Suprapubic skin (tissue), 4 donors: ENCODE measurements around the gene ARFGEF3. TPM values are rescaled to one million over a fixed set of nuclear protein-coding genes. Genes with fewer than 3 reads are reported as not detected.

Experiments used
- DNase-seq, 2 donors: peaks; one replicate each; pipeline ENCODE4 v3.0.0-alpha.2; 2019; ENCODE audit warnings: low spot score in 2 of 2
- H3K27ac ChIP-seq: fragments of 200-600 bp; sonication (generic); one replicate; pipeline ENCODE4 v1.5.1; 2019
- H3K27me3 ChIP-seq: fragments of 200-600 bp; sonication (generic); one replicate; pipeline ENCODE4 v1.5.1; 2019
- H3K36me3 ChIP-seq: fragments of 200-600 bp; sonication (generic); one replicate; pipeline ENCODE4 v1.5.1; 2019
- H3K4me1 ChIP-seq: fragments of 200-600 bp; sonication (generic); one replicate; pipeline ENCODE4 v1.5.1; 2019
- H3K4me3 ChIP-seq: fragments of 200-600 bp; sonication (generic); one replicate; pipeline ENCODE4 v1.5.1; 2019; ENCODE audit warnings: mild to moderate bottlenecking
- H3K9me3 ChIP-seq: fragments of 200-600 bp; sonication (generic); one replicate; pipeline ENCODE4 v1.5.1; 2019
- CTCF ChIP-seq, 2 donors: fragments of 200-600 bp in 1 of 2; fragments of 450-650 bp in 1 of 2; sonication (generic) in 1 of 2; IDR thresholded peaks; one replicate each; pipeline ENCODE4 v1.5.1; 2016 to 2019; ENCODE audit warnings: antibody characterized with exemption in 2 of 2, mild to moderate bottlenecking in 1 of 2, moderate library complexity in 1 of 2
- EP300 ChIP-seq: sonication (generic); formaldehyde crosslinking; IDR thresholded peaks from one replicate; pipeline ENCODE4 v1.6.1; 2017; ENCODE audit warnings: antibody characterized with exemption
- POLR2A ChIP-seq, 2 donors: fragments of 450-650 bp; IDR thresholded peaks; one replicate each; pipeline ENCODE4 v1.6.1; 2017; ENCODE audit warnings: antibody characterized with exemption in 2 of 2, mild to moderate bottlenecking in 2 of 2, moderate library complexity in 2 of 2
- POLR2AphosphoS5 ChIP-seq, 3 donors: sonication (generic); formaldehyde crosslinking; IDR thresholded peaks; one replicate each; pipeline ENCODE4 v1.6.1; 2017; ENCODE audit warnings: antibody characterized with exemption in 3 of 3
- WGBS: methylation state at CpG from one replicate; pipeline ENCODE4 v1.1.5; 2018; 5-methylcytosine and 5-hydroxymethylcytosine counted together
- total RNA-seq, 4 donors: library from RNA; depleted of rRNA; stranded (reverse); fragments of >200 nt; gene quantifications; one replicate each; pipeline ENCODE4 v1.1.0, GENCODE V29; 2016

The ARFGEF3 gene
- total RNA-seq, 4 donors from 2014 or later = 5.1 to 20.6 (median 9.6) TPM

DNA sequence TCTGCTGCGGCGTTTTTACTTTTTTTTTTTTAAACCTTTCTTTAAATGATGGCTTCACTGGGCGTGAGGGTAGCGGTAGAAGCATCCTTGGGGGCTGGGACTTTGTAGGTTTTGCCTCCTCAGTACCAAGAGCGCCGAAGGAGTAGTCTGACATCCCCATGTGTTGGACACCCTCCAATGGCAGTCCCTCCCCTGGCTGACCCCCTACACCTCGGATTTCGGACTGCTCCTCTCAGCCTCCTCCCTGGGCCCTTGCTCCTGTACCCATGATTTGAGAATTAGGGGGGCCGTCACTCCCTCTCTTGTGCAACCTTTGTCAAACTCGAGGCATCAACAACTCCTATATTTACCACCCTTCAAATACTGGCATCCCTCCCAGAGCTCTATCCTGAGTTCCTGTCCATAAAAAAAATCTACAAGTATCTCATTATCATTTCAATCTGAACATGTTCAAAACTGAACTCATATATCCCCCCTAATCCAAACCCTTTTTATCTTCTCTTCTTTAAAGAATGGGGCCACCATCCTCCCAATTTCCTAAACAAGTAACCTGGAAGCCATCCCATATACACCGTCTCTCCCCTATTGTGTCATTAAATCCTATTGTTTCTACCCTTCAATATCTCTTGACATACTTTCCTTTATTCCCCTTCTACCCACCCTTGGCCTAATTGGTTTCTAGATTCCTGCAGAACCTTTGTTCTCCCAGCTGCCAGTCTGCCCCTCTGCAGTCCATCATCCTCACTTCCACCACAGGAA, 1.2 kb upstream of the ARFGEF3 start:
- TF ChIP-seq EP300 (no peak), POLR2A (IDR thresholded peaks at IDR 0.05) (no peak), CTCF (IDR thresholded peaks at IDR 0.05) (no peak), POLR2AphosphoS5 (IDR thresholded peaks at IDR 0.05) (no peak)
- Histone ChIP-seq H3K36me3 (no peaks in the 10 kb centered on the region), H3K27me3 (peaks cover 47% of the 10 kb centered on the region), H3K4me3 (peak overlapping the region; percentile 76), H3K9me3 (no peaks in the 10 kb centered on the region), H3K27ac (no peak overlapping the region), H3K4me1 (peaks cover 20% of the 10 kb centered on the region)
- DNase-seq = no peak
- WGBS = 80% methylated on average over 11 of the region's 11 CpGs

- H3K4me1 ChIP-seq = peaks cover 20% of the 10 kb centered on the region
- H3K27ac ChIP-seq = peak overlapping the region; percentile 77
- DNase-seq = no peak
- peak overlapping the region; percentile 76 for H3K4me3 ChIP-seq
- H3K9me3 ChIP-seq = no peaks in the 10 kb centered on the region
- no peaks in the 10 kb centered on the region for H3K36me3 ChIP-seq
- peaks cover 47% of the 10 kb centered on the region for H3K27me3 ChIP-seq
- TF ChIP-seq CTCF (IDR thresholded peaks at IDR 0.05) (no peak), POLR2A (IDR thresholded peaks at IDR 0.05) (no peak), POLR2AphosphoS5 (IDR thresholded peaks at IDR 0.05) (no peak)
- WGBS = 28% methylated on average over 8 of the region's 8 CpGs
These were observed 726 bp upstream of the ARFGEF3 start for GRCh38 chr6:138161088-138161337.

- Histone ChIP-seq H3K36me3 (no peaks in the 10 kb centered on the region), H3K4me3 (peak overlapping the region; percentile 76), H3K9me3 (no peaks in the 10 kb centered on the region), H3K27me3 (peaks cover 43% of the 10 kb centered on the region), H3K27ac (peak overlapping the region; percentile 77), H3K4me1 (peaks cover 20% of the 10 kb centered on the region)
- TF ChIP-seq POLR2A (IDR thresholded peaks at IDR 0.05) = no peak
- no peak for TF ChIP-seq CTCF (IDR thresholded peaks at IDR 0.05)
- no peak for TF ChIP-seq EP300
- TF ChIP-seq POLR2AphosphoS5 (IDR thresholded peaks at IDR 0.05) = no peak
- peak in 1 of 2 donors; percentile 63 for DNase-seq
- 23% methylated on average over 10 of the region's 53 CpGs for WGBS
These were observed 594 bp downstream of the ARFGEF3 start for GRCh38 chr6:138162111-138162954.

- WGBS = 75% methylated on average over 5 of the region's 5 CpGs
- Histone ChIP-seq H3K4me1 (peaks cover 20% of the 10 kb centered on the region), H3K27ac (peak overlapping the region; percentile 77), H3K27me3 (peaks cover 43% of the 10 kb centered on the region), H3K4me3 (peak overlapping the region; percentile 76), H3K36me3 (no peaks in the 10 kb centered on the region), H3K9me3 (no peaks in the 10 kb centered on the region)
- no peak for TF ChIP-seq EP300
- TF ChIP-seq POLR2A (IDR thresholded peaks at IDR 0.05) = no peak
- no peak for TF ChIP-seq POLR2AphosphoS5 (IDR thresholded peaks at IDR 0.05)
- TF ChIP-seq CTCF (IDR thresholded peaks at IDR 0.05) = no peak
- no peak for DNase-seq
These were observed 1.3 kb downstream of the ARFGEF3 start for GRCh38 chr6:138162955-138163575.

GRCh38 chr6:138175596-138175995, 13.9 kb downstream of the ARFGEF3 start:
- no peak overlapping the region for H3K4me3 ChIP-seq
- H3K36me3 ChIP-seq = no peaks in the 10 kb centered on the region
- no peaks in the 10 kb centered on the region for H3K27me3 ChIP-seq
- H3K4me1 ChIP-seq = no peaks in the 10 kb centered on the region
- 97% methylated on average over 2 of the region's 2 CpGs for WGBS
- no peak for DNase-seq
- no peak overlapping the region for H3K27ac ChIP-seq
- H3K9me3 ChIP-seq = peaks cover 20% of the 10 kb centered on the region
- TF ChIP-seq CTCF (IDR thresholded peaks at IDR 0.05) (no peak), POLR2A (IDR thresholded peaks at IDR 0.05) (no peak), EP300 (no peak), POLR2AphosphoS5 (IDR thresholded peaks at IDR 0.05) (no peak)
